Loucy (cell line): ENCODE measurements around the gene RARRES2.

Experiments used
- EZH2phosphoT487 ChIP-seq: fragments of 200-600 bp; IDR thresholded peaks from 2 replicates; pipeline ENCODE4 v1.6.1; 2018; ENCODE audit warnings: antibody characterized with exemption, mild to moderate bottlenecking, moderate library complexity, borderline replicate concordance
- TF ChIP-seq, protein P1 (sequence below): fragments of 200-600 bp; sonication (generic); conservative IDR thresholded peaks from 2 replicates; pipeline ENCODE4 v1.5.1; 2014; ENCODE audit warnings: mild to moderate bottlenecking, antibody characterized with exemption, low read length

GRCh38 chr7:150313870-150314269 lies 27.6 kb downstream of the RARRES2 start:
- TF ChIP-seq, protein P1, sequence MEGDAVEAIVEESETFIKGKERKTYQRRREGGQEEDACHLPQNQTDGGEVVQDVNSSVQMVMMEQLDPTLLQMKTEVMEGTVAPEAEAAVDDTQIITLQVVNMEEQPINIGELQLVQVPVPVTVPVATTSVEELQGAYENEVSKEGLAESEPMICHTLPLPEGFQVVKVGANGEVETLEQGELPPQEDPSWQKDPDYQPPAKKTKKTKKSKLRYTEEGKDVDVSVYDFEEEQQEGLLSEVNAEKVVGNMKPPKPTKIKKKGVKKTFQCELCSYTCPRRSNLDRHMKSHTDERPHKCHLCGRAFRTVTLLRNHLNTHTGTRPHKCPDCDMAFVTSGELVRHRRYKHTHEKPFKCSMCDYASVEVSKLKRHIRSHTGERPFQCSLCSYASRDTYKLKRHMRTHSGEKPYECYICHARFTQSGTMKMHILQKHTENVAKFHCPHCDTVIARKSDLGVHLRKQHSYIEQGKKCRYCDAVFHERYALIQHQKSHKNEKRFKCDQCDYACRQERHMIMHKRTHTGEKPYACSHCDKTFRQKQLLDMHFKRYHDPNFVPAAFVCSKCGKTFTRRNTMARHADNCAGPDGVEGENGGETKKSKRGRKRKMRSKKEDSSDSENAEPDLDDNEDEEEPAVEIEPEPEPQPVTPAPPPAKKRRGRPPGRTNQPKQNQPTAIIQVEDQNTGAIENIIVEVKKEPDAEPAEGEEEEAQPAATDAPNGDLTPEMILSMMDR = no peak
- TF ChIP-seq EZH2phosphoT487 = no peak
